OCI-LY3 (cell line): ENCODE measurements around the gene KLK7.

ENCODE experiments used
- H2AFZ ChIP-seq: fragments of 200-600, 300-600 bp; shearing (Covaris generic); 2 replicates; pipeline ENCODE4 v1.6.0; 2014; ENCODE audit warnings: antibody characterized with exemption, low read depth, low read length
- H3K27ac ChIP-seq: fragments of 200-600, 300-600 bp; sonication (generic); 2 replicates; pipeline ENCODE4 v1.5.1; 2014; ENCODE audit warnings: mild to moderate bottlenecking, low read length, moderate library complexity, mixed read lengths
- H3K27me3 ChIP-seq: fragments of 200-600, 300-600 bp; sonication (generic); 2 replicates; pipeline ENCODE4 v1.6.1; 2014; ENCODE audit warnings: low read depth, low read length, mixed read lengths
- H3K36me3 ChIP-seq: fragments of 200-600, 300-600 bp; sonication (generic); replicated peaks from 2 replicates; pipeline ENCODE3; 2014; ENCODE audit warnings: low read depth, low read length, mixed read lengths
- H3K4me1 ChIP-seq: fragments of 300-600, 200-600 bp; sonication (generic); 2 replicates; pipeline ENCODE4 v1.6.1; 2014; ENCODE audit warnings: low read length, mixed read lengths
- H3K4me2 ChIP-seq: fragments of 200-600, 300-600 bp; sonication (generic); 2 replicates; pipeline ENCODE4 v1.6.1; 2014; ENCODE audit warnings: low read length, mixed read lengths
- H3K4me3 ChIP-seq: fragments of 300-600, 200-600 bp; sonication (generic); 2 replicates; pipeline ENCODE4 v1.5.1; 2014; ENCODE audit warnings: antibody characterized with exemption, mild to moderate bottlenecking, low read length, moderate library complexity
- H3K79me2 ChIP-seq: fragments of 300-600, 200-600 bp; shearing (Covaris generic); 2 replicates; pipeline ENCODE4 v1.6.1; 2014; ENCODE audit warnings: mild to moderate bottlenecking, low read length, mixed read lengths
- H3K9ac ChIP-seq: fragments of 300-600, 200-600 bp; shearing (Covaris generic); 2 replicates; pipeline ENCODE4 v1.6.0; 2014; ENCODE audit warnings: mild to moderate bottlenecking, low read length, moderate library complexity
- H3K9me3 ChIP-seq: fragments of 200-600, 300-600 bp; shearing (Covaris generic); 2 replicates; pipeline ENCODE4 v1.6.1; 2014; ENCODE audit warnings: low read length, mixed read lengths; ENCODE audit not compliant: insufficient read depth
- H4K20me1 ChIP-seq: fragments of 200-600, 300-600 bp; sonication (generic); 2 replicates; pipeline ENCODE4 v1.6.1; 2016; ENCODE audit warnings: low read length, mixed read lengths; ENCODE audit not compliant: insufficient read depth
- EZH2phosphoT487 ChIP-seq: fragments of 200-600 bp; shearing (Covaris generic); IDR thresholded peaks from 2 replicates; pipeline ENCODE4 v1.6.1; 2018; ENCODE audit warnings: antibody characterized with exemption, mixed run types, low read depth
- TF ChIP-seq, protein P1 (sequence below): fragments of 200-600, 300-600 bp; sonication (generic); IDR thresholded peaks from 2 replicates; pipeline ENCODE4 v1.5.1; 2014; ENCODE audit warnings: antibody characterized with exemption, low read length, low read depth

Gene KLK7

DNA sequence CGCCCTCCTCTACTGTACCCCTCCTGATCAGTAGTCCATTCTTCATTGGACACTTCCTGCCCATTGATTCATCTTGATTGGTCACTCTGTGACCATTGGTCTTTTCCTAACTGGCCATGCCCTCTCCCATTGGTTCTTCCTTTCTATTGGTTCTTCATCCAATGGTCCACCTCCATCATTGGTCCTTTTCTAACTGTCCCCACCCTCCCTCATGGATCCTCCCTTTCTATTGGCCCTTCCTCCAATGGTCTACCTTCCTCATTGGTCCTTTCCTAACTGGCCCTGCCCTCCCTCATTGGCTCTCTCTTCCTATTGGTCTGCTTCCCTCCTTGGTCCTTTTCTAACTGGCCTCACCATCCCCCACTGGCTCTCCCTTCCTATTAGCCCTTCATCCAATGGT, 21.5 kb downstream of the KLK7 start:
- Histone ChIP-seq H3K27me3 (peaks cover 22% of the 10 kb centered on the region; the same call in 1 of the 2 replicates), H3K4me2 (no peak overlapping the region), H3K9me3 (no peaks in the 10 kb centered on the region), H3K9ac (no peak overlapping the region), H2AFZ (no peak overlapping the region), H4K20me1 (no peaks in the 10 kb centered on the region), H3K4me3 (no peak overlapping the region), H3K36me3 (no peaks in the 10 kb centered on the region), H3K4me1 (no peaks in the 10 kb centered on the region), H3K27ac (no peak overlapping the region), H3K79me2 (no peaks in the 10 kb centered on the region)
- no peak for TF ChIP-seq EZH2phosphoT487
- TF ChIP-seq, protein P1, sequence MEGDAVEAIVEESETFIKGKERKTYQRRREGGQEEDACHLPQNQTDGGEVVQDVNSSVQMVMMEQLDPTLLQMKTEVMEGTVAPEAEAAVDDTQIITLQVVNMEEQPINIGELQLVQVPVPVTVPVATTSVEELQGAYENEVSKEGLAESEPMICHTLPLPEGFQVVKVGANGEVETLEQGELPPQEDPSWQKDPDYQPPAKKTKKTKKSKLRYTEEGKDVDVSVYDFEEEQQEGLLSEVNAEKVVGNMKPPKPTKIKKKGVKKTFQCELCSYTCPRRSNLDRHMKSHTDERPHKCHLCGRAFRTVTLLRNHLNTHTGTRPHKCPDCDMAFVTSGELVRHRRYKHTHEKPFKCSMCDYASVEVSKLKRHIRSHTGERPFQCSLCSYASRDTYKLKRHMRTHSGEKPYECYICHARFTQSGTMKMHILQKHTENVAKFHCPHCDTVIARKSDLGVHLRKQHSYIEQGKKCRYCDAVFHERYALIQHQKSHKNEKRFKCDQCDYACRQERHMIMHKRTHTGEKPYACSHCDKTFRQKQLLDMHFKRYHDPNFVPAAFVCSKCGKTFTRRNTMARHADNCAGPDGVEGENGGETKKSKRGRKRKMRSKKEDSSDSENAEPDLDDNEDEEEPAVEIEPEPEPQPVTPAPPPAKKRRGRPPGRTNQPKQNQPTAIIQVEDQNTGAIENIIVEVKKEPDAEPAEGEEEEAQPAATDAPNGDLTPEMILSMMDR = no peak

DNA sequence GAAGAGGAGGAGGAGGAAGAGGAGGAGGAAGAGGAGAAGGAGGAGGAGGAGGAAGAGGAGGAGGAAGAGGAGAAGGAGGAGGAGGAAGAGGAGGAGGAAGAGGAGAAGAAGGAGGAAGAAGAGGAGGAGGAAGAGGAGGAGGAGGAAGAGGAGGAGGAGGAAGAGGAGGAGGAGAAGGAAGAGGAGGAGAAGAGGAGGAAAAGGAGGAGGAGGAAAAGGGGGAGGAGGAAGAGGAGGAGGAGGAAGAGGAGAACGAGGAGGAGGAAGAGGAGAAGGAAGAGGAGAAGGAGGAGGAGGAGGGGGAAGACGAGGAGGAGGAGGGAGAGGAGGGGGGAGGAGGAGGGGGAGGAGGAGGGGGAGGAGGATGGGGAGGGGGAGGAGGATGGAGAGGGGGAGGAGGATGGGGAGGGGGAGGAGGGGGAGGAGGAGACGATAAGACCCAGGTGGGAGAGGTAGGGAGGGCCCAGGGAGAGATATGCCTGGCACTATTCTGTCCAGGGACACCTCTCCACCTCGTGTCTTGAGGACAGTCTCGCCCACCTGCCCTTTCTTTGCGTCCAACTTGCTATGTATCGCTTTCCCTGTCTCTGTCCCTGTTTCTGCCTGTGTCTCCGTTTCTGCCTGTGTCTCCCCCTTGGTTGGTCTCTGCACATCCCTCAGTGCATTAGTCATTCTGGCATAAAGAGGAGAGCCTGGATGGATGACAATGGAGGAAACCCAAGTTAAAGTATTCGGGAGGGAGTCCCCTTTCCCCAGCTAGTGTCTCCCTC, 23.8 kb downstream of the KLK7 start:
- Histone ChIP-seq H3K9ac (no peak overlapping the region), H3K4me3 (no peak overlapping the region), H3K27me3 (peaks cover 23% of the 10 kb centered on the region; the same call in 1 of the 2 replicates), H3K4me1 (no peaks in the 10 kb centered on the region), H3K4me2 (no peak overlapping the region), H3K79me2 (no peaks in the 10 kb centered on the region), H3K27ac (no peak overlapping the region), H3K9me3 (no peaks in the 10 kb centered on the region), H4K20me1 (no peaks in the 10 kb centered on the region), H3K36me3 (no peaks in the 10 kb centered on the region), H2AFZ (no peak overlapping the region)
- TF ChIP-seq EZH2phosphoT487 = no peak
- TF ChIP-seq, protein P1 = no peak

DNA sequence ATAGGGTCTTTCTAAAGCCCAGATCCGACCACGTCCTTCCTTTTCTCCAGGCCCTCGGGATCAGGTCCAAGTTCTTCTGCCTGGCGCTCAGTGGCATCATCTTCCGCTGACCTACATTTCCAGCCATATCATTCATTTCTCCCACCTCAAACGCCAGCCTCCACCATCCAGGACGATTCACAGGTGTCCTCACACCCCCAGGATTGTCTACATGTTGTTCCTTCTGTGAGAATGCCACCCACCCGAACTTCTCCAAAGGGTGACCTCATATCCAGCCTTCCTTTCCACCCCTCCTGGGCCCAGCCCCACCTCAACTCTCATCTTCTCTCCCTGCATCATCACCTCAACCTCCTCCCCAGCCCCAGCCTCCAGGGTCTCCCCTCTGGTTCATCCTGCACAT, 26.1 kb downstream of the KLK7 start:
- H3K4me3 ChIP-seq = no peak overlapping the region
- H3K27me3 ChIP-seq = peaks cover 12% of the 10 kb centered on the region; the same call in 1 of the 2 replicates
- no peak overlapping the region for H2AFZ ChIP-seq
- H3K4me1 ChIP-seq = no peaks in the 10 kb centered on the region
- H3K9ac ChIP-seq = no peak overlapping the region
- no peak overlapping the region for H3K4me2 ChIP-seq
- H3K9me3 ChIP-seq = no peaks in the 10 kb centered on the region
- H4K20me1 ChIP-seq = no peaks in the 10 kb centered on the region
- H3K79me2 ChIP-seq = no peaks in the 10 kb centered on the region
- no peak for TF ChIP-seq EZH2phosphoT487
- TF ChIP-seq, protein P1 = no peak
- H3K27ac ChIP-seq = no peak overlapping the region
- H3K36me3 ChIP-seq = no peaks in the 10 kb centered on the region

DNA sequence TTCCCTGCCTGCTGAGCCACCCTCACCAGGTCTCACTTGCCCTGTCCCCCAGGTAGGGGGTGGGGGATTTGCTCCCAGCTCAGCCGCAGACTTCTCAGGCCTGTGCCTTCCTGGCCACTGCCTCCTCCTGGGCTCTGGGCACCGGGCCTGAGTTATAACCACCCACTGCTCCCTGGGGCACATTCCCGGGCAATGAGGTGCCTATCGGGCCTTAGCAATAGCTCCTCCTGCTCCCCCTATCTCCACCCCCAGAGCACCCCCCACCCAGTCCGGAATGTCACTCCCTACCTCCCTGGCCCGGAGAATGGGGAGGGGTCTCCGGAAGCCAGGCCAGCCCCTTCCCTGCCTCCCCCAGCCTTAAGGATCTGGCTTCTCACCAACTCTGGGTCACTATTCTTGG, 30.8 kb downstream of the KLK7 start, which contains the start of gene KLK5:
TSS of gene KLK5 (minus strand) at position 129 of the 400 bp plus-strand sequence. CDS start 381 bp downstream, outside the sequence.
- Histone ChIP-seq H2AFZ (no peak within 1 kb of the TSS), H4K20me1 (no peaks in the 10 kb centered on the region), H3K27me3 (0 out of 2 replicates have a peak, but pooled peaks cover 2% of the 10 kb centered on the region)

More for the DNA sequence above, 30.8 kb downstream of the KLK7 start, which contains the start of gene KLK5:
- Histone ChIP-seq H3K9me3 (no peaks in the 10 kb centered on the region), H3K79me2 (no peaks in the 10 kb centered on the region), H3K36me3 (no peaks in the 10 kb centered on the region), H3K4me2 (no peak within 1 kb of the TSS), H3K4me1 (no peaks in the 10 kb centered on the region), H3K27ac (no peak within 1 kb of the TSS), H3K4me3 (no peak within 1 kb of the TSS), H3K9ac (no peak within 1 kb of the TSS)
- no peak for TF ChIP-seq EZH2phosphoT487
- TF ChIP-seq, protein P1 = no peak
